ENCODE data around the gene ZNF410.
"Not testable (repeated sequence)": the region's sequence is repeated elsewhere in the genome, so short reads cannot be mapped to it uniquely, and the experiment has no call there.

ZNF410 gene

GRCh38 chr14:73865534-73866113, 21.0 kb upstream of the ZNF410 start:
- no peak overlapping the region for H3K4me3 Mint-ChIP-seq
- H3K4me1 Mint-ChIP-seq (ENCODE audit: low read depth in 2 of 2), result no peaks in the 10 kb centered on the region
- H3K36me3 Mint-ChIP-seq (ENCODE audit: insufficient read depth), result peaks cover 7% of the 10 kb centered on the region
- H3K9me3 Mint-ChIP-seq, result no peaks in the 10 kb centered on the region
- no peaks in the 10 kb centered on the region for H3K27me3 Mint-ChIP-seq
- H3K27ac Mint-ChIP-seq, result no peak overlapping the region
- no peak for ATAC-seq (replicated peaks)
- DNase-seq, result no peak

GRCh38 chr14:73869754-73870153, 16.9 kb upstream of the ZNF410 start:
- not testable (repeated sequence) for ATAC-seq (replicated peaks); H3K4me1 Mint-ChIP-seq (ENCODE audit: low read depth in 2 of 2); H3K36me3 Mint-ChIP-seq (ENCODE audit: insufficient read depth); DNase-seq; H3K27ac Mint-ChIP-seq; H3K27me3 Mint-ChIP-seq; H3K4me3 Mint-ChIP-seq; H3K9me3 Mint-ChIP-seq

GRCh38 chr14:73870525-73871235, 16.0 kb upstream of the ZNF410 start:
- no peak for DNase-seq
- Mint-ChIP-seq H3K27me3 (no peaks in the 10 kb centered on the region), H3K27ac (peak overlapping the region in 1 of 2 donors; percentile 65), H3K4me1 (ENCODE audit: low read depth in 2 of 2) (no peaks in the 10 kb centered on the region), H3K9me3 (no peaks in the 10 kb centered on the region), H3K4me3 (no peak overlapping the region), H3K36me3 (ENCODE audit: insufficient read depth) (no peaks in the 10 kb centered on the region)
- ATAC-seq (replicated peaks), result no peak

GRCh38 chr14:73873660-73874059, 13.0 kb upstream of the ZNF410 start:
- Mint-ChIP-seq H3K27ac (no peak overlapping the region), H3K36me3 (ENCODE audit: insufficient read depth) (no peaks in the 10 kb centered on the region), H3K27me3 (no peaks in the 10 kb centered on the region), H3K4me3 (no peak overlapping the region), H3K4me1 (ENCODE audit: low read depth in 2 of 2) (no peaks in the 10 kb centered on the region), H3K9me3 (no peaks in the 10 kb centered on the region)
- ATAC-seq (replicated peaks) (no peak), DNase-seq (no peak)

GRCh38 chr14:73877790-73878189, 8.9 kb upstream of the ZNF410 start:
- Mint-ChIP-seq H3K27me3 (no peaks in the 10 kb centered on the region), H3K9me3 (no peaks in the 10 kb centered on the region), H3K4me3 (no peak overlapping the region), H3K36me3 (ENCODE audit: insufficient read depth) (no peaks in the 10 kb centered on the region), H3K27ac (no peak overlapping the region), H3K4me1 (ENCODE audit: low read depth in 2 of 2) (no peaks in the 10 kb centered on the region)
- ATAC-seq (replicated peaks), result no peak
- DNase-seq, result no peak

- Mint-ChIP-seq H3K9me3 (no peaks in the 10 kb centered on the region), H3K27me3 (no peaks in the 10 kb centered on the region), H3K27ac (no peak overlapping the region), H3K4me1 (ENCODE audit: low read depth in 2 of 2) (no peaks in the 10 kb centered on the region), H3K36me3 (ENCODE audit: insufficient read depth) (peaks cover 3% of the 10 kb centered on the region), H3K4me3 (no peak overlapping the region)
- ATAC-seq (replicated peaks) (no peak), DNase-seq (no peak)
These were observed 8.2 kb upstream of the ZNF410 start for GRCh38 chr14:73878436-73878835.

GRCh38 chr14:73879027-73879426, 7.6 kb upstream of the ZNF410 start:
- Mint-ChIP-seq H3K9me3 (no peaks in the 10 kb centered on the region), H3K4me1 (ENCODE audit: low read depth in 2 of 2) (no peaks in the 10 kb centered on the region), H3K27me3 (no peaks in the 10 kb centered on the region)

GRCh38 chr14:73884438-73885190, 2.0 kb upstream of the ZNF410 start:
- ATAC-seq (replicated peaks) (no peak), DNase-seq (no peak)
- Mint-ChIP-seq H3K36me3 (ENCODE audit: insufficient read depth) (peaks cover 23% of the 10 kb centered on the region), H3K4me1 (ENCODE audit: low read depth in 2 of 2) (peaks cover 29 to 37% of the 10 kb centered on the region in 2 donors), H3K27ac (peak overlapping the region; percentile 61 to 99), H3K9me3 (no peaks in the 10 kb centered on the region), H3K27me3 (no peaks in the 10 kb centered on the region), H3K4me3 (peak overlapping the region in 1 of 2 donors; percentile 3)

More at GRCh38 chr14:73879027-73879426, 7.6 kb upstream of the ZNF410 start:
- peaks cover 3% of the 10 kb centered on the region for H3K36me3 Mint-ChIP-seq (ENCODE audit: insufficient read depth)
- H3K4me3 Mint-ChIP-seq, result no peak overlapping the region
- H3K27ac Mint-ChIP-seq, result no peak overlapping the region
- ATAC-seq (replicated peaks) (no peak), DNase-seq (no peak)

- Mint-ChIP-seq H3K27ac (peak overlapping the region; percentile 97 to 99), H3K36me3 (ENCODE audit: insufficient read depth) (peaks cover 30% of the 10 kb centered on the region), H3K4me1 (ENCODE audit: low read depth in 2 of 2) (peaks cover 29 to 45% of the 10 kb centered on the region in 2 donors), H3K9me3 (no peaks in the 10 kb centered on the region), H3K27me3 (no peaks in the 10 kb centered on the region), H3K4me3 (peak overlapping the region; percentile 91 to 98)
- DNase-seq (no peak), ATAC-seq (replicated peaks) (no peak)
These were observed 608 bp downstream of the ZNF410 start for GRCh38 chr14:73887318-73887616.

GRCh38 chr14:73887694-73888459, 1.2 kb downstream of the ZNF410 start:
- peak overlapping the region; percentile 91 to 98 for H3K4me3 Mint-ChIP-seq
- DNase-seq, result no peak
- peaks cover 35% of the 10 kb centered on the region for H3K36me3 Mint-ChIP-seq (ENCODE audit: insufficient read depth)
- ATAC-seq (replicated peaks), result no peak
- H3K9me3 Mint-ChIP-seq, result no peaks in the 10 kb centered on the region
- H3K27ac Mint-ChIP-seq, result peak overlapping the region; percentile 97 to 99
- no peaks in the 10 kb centered on the region for H3K27me3 Mint-ChIP-seq
- H3K4me1 Mint-ChIP-seq (ENCODE audit: low read depth in 2 of 2), result peaks cover 29 to 45% of the 10 kb centered on the region in 2 donors

GRCh38 chr14:73888460-73888725, 1.7 kb downstream of the ZNF410 start:
- Mint-ChIP-seq H3K4me3 (peak overlapping the region; percentile 91 to 98), H3K36me3 (ENCODE audit: insufficient read depth) (peaks cover 38% of the 10 kb centered on the region), H3K27ac (peak overlapping the region; percentile 97 to 99), H3K27me3 (no peaks in the 10 kb centered on the region), H3K4me1 (ENCODE audit: low read depth in 2 of 2) (peaks cover 29 to 45% of the 10 kb centered on the region in 2 donors), H3K9me3 (no peaks in the 10 kb centered on the region)
- ATAC-seq (replicated peaks) (no peak), DNase-seq (no peak)

GRCh38 chr14:73888971-73889370, 2.3 kb downstream of the ZNF410 start:
- DNase-seq (no peak), ATAC-seq (replicated peaks) (no peak)
- Mint-ChIP-seq H3K4me3 (peak overlapping the region in 1 of 2 donors; percentile 91), H3K27me3 (no peaks in the 10 kb centered on the region), H3K27ac (peak overlapping the region; percentile 97 to 99), H3K4me1 (ENCODE audit: low read depth in 2 of 2) (peaks cover 29 to 45% of the 10 kb centered on the region in 2 donors), H3K9me3 (no peaks in the 10 kb centered on the region), H3K36me3 (ENCODE audit: insufficient read depth) (peaks cover 41% of the 10 kb centered on the region)

GRCh38 chr14:73889376-73889775, 2.7 kb downstream of the ZNF410 start:
- H3K4me3 Mint-ChIP-seq, result peak overlapping the region in 1 of 2 donors; percentile 91
- no peaks in the 10 kb centered on the region for H3K9me3 Mint-ChIP-seq
- peak overlapping the region; percentile 97 to 99 for H3K27ac Mint-ChIP-seq
- H3K4me1 Mint-ChIP-seq (ENCODE audit: low read depth in 2 of 2), result peaks cover 29 to 45% of the 10 kb centered on the region in 2 donors
- no peaks in the 10 kb centered on the region for H3K27me3 Mint-ChIP-seq
- ATAC-seq (replicated peaks) (no peak), DNase-seq (no peak)
- peaks cover 45% of the 10 kb centered on the region for H3K36me3 Mint-ChIP-seq (ENCODE audit: insufficient read depth)
